Measurements from ENCODE around the gene PRKAR1B. TPM values are rescaled to one million over a fixed set of nuclear protein-coding genes. Genes with fewer than 3 reads are reported as not detected.

PRKAR1B gene
- total RNA-seq, 1 donor from 2014 or later: 12.5 TPM

DNA sequence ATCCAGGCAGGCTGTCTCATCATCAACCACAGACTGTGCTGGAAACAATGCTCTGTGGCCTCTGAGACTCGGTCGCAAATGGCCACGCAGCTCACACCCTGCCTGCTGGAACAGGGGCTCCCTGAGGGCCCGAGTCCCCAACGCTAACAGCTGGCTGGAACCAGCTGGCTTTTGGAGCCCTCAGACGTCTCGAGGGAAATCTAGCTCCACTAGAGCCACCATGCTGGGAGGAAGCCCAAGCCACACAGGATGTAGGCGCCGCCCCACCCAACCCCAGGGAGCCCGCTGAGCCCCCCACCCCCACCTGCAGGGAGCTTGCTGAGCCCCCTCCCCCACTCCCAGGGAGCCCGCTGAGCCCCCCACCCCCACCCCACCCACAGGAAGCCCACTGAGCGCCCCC lies 186.1 kb downstream of the PRKAR1B start:
- DNase-seq: no peak

GRCh38 chr7:540579-540978 lies 186.5 kb downstream of the PRKAR1B start:
- no peak for DNase-seq

DNA sequence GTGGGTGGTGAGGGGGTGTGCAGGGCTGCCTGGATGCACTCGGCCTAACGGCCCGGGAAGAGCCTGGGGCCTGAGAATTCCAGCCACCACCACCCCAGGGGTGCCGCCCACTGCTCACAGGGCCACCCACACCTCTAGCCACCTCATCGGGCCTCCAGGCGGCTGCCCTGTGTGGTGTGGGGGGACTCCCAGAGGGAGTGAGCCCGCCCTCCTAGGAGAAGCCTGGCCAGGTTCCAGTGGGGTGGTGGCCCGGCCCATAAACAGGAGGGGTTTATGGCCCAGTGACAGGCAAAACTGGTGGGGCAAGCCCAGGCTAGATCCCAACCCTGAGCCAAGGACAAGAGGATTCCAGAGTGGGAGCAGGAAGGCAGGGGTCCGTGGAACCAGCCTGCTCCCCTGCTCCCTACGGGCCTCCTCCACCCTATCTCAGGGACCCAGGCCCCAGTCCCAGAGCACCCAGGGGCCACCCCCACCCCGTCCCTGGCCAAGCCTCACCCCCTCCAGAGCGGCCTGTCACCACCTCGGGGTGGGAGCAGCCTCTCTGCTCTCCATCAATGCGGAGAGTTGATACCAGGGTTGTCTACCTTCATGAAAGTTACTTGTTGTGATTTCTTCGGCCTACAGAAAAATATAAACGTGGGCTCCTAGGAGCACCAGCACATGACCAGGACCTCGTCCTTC lies 187.2 kb downstream of the PRKAR1B start:
- DNase-seq: no peak

GRCh38 chr7:538764-539685 lies 188.1 kb downstream of the PRKAR1B start:
- no peak for DNase-seq

GRCh38 chr7:537911-538634 lies 189.0 kb downstream of the PRKAR1B start:
- no peak for DNase-seq

DNA sequence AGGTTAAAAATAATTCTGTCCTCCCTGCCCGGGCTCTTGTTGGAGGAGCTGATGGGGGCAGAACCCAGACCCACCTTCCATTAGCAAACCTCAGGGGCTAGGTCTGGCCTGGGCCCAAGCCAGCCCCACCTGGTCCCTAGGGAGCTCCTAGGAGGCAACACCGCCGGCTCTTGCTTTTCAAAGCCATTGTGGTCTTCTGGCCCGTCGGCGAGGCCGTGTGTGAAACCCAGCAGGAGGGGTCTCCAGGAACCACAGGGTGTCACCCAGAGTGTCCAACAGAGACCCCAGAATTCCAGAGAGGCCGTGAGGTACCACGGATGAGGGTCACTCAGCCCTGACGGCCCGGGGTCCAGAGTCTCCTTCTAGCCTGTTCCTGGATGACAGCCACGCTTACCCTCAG lies 190.8 kb downstream of the PRKAR1B start:
- DNase-seq: no peak

GRCh38 chr7:534959-535358 lies 192.1 kb downstream of the PRKAR1B start:
- no peak for DNase-seq

- DNase-seq: no peak
Measured at GRCh38 chr7:534075-534474, 193.0 kb downstream of the PRKAR1B start.

- no peak for DNase-seq
Measured at GRCh38 chr7:533266-533665, 193.8 kb downstream of the PRKAR1B start.

DNA sequence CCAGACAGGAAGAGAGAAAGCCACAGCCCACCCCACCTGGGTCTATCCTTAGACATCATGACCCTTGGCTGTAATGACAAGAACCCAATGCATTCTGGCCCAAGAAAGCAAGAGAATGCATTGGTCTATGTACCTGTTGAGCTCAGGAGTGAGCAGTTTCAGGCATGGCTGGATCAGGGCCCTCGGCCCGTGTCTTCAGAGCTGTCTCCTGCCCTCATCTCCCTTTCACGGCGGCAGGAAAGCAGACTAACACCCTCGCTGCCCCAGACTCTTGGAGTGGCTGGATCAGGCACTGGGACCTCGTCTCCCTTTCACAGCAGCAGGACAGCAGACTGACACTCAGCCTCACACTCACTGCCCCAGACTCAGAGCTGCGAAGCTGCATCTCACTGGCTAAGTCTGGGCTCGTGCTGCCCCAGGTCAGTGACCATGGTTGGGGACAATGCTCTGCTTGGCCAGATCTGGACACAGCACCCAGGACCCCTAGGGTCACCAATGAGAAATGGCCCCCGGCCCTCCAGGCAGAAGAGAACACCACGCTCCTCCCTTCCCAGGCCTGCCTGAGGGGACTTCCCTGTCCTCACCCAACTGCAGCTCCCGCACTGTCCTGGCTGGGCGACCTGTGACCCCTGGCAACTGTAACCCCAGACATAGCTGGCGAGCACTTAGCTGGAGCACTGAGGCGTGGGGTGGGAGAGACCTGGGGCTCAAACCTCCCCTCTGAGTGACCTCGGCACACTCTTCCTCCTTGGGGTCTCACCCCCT lies 194.5 kb downstream of the PRKAR1B start:
- DNase-seq: no peak

GRCh38 chr7:531777-532176 lies 195.3 kb downstream of the PRKAR1B start:
- DNase-seq: no peak

GRCh38 chr7:528451-528850 lies 198.6 kb downstream of the PRKAR1B start:
- no peak for DNase-seq

GRCh38 chr7:527723-528122 lies 199.4 kb downstream of the PRKAR1B start:
- no peak for DNase-seq

DNA sequence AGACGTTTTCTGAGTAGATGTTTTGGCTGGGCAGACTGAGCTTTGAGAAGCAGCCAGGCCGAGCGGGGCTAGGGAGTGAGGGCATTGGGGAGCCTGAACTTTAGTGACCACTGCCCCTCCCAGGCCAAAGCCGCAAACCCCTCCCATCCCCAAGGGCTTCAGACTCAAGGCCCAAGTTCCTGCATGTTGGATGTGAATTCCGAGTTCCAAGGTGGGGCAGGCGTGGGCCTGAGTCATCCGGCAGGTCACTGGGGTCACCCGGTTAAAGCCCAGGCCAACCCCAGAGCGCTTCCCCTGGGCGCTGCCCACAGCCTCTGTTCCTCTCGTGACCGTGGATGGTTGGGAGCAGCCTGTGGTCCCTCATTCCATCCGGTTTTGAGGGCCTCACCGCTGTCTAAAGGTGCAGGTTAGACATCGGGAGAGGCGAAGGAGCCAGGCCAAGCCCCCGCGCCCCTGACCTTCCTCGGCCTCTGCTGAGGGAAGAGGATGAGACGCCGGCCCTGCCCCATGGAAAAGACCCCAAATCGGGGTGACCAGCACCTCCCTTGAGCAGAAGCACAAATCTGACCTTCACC lies 200.5 kb downstream of the PRKAR1B start:
- DNase-seq: no peak

GRCh38 chr7:525740-526139 lies 201.3 kb downstream of the PRKAR1B start:
- DNase-seq: no peak

- no peak for DNase-seq
Measured at GRCh38 chr7:524800-525199, 202.3 kb downstream of the PRKAR1B start.

DNA sequence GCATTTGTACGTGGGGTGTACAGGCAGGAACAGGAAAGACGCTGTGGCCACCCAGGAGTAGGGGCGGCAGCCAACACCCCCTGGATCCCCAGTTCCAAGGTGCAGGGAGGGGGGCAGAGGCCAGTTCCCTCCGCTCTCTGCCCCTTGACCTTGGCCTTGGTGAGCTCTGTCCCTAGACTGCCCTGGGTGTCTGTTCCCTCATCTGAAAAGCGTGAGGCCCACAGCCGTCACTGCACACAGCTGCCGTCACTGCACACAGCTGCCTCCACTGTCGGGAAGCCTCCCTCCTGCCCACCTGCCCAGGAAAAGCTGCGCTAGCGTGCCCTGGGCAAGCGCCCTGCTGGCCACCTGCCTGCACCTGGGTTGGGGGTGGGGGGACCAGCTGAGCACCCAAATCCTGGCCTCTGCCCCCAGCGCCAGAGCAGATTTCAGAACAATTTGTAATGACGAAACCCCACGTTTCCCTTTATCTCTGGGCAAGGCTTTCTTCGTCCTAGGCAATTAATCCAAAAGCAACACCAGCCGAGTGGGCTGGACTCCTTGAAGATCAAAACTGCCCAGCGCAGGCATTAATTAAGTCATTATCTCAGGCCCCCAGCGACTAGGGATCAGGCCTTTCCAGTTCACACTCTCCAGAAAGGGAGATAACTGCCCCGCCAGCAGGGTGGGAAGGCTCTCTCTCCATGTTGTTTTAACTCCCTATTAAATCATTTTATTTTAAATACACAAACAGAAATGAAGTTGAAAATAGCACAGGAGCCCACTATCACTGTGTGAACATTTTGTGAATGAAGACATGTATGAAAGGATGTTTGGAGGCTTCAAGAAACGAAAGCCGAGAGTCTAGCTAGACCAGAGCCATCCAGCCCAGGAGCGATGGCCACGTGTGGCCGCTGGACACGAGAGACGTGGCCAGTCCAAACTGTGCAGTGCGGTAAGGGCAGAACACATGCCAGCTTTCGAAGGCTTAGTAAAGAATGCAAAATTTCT lies 203.4 kb downstream of the PRKAR1B start:
- DNase-seq: no peak

- no peak for DNase-seq
Measured at GRCh38 chr7:522951-523314, 204.1 kb downstream of the PRKAR1B start.

- DNase-seq: peak; percentile 20
Measured at GRCh38 chr7:522071-522950, 204.8 kb downstream of the PRKAR1B start.
